ENCODE results near the gene CALD1. TPM values are rescaled to one million over a fixed set of nuclear protein-coding genes. Genes with fewer than 3 reads are reported as not detected.

CALD1 gene
- total RNA-seq, 1 donor from 2014 or later: 230 TPM

- TF ChIP-seq CTCF (IDR thresholded peaks at IDR 0.05; ENCODE audit: unreplicated experiment): no peak
- peaks cover 4% of the 10 kb centered on the region for H3K27me3 Mint-ChIP-seq (ENCODE audit: unreplicated experiment)
- H3K4me3 Mint-ChIP-seq (ENCODE audit: unreplicated experiment): peak overlapping the region; percentile 24
- H3K27ac Mint-ChIP-seq (ENCODE audit: unreplicated experiment): no peak overlapping the region
- H3K9me3 Mint-ChIP-seq (ENCODE audit: unreplicated experiment): no peaks in the 10 kb centered on the region
- DNase-seq (ENCODE audit: low spot score): no peak
- H3K36me3 Mint-ChIP-seq (ENCODE audit: low read depth, unreplicated experiment): peaks cover 42% of the 10 kb centered on the region
- H3K4me1 Mint-ChIP-seq (ENCODE audit: unreplicated experiment): peaks cover 3% of the 10 kb centered on the region
Observed at GRCh38 chr7:134933460-134934068, 154.1 kb downstream of the CALD1 start.

- Mint-ChIP-seq H3K4me3 (ENCODE audit: unreplicated experiment) (no peak overlapping the region), H3K4me1 (ENCODE audit: unreplicated experiment) (peaks cover 9% of the 10 kb centered on the region), H3K36me3 (ENCODE audit: low read depth, unreplicated experiment) (peaks cover 40% of the 10 kb centered on the region), H3K27me3 (ENCODE audit: unreplicated experiment) (peaks cover 6% of the 10 kb centered on the region), H3K27ac (ENCODE audit: unreplicated experiment) (no peak overlapping the region), H3K9me3 (ENCODE audit: unreplicated experiment) (no peaks in the 10 kb centered on the region)
- DNase-seq (ENCODE audit: low spot score): no peak
- no peak for TF ChIP-seq CTCF (IDR thresholded peaks at IDR 0.05; ENCODE audit: unreplicated experiment)
Observed at GRCh38 chr7:134935701-134936100, 156.3 kb downstream of the CALD1 start.

- H3K4me3 Mint-ChIP-seq (ENCODE audit: unreplicated experiment): peak overlapping the region; percentile 1
- TF ChIP-seq CTCF (IDR thresholded peaks at IDR 0.05; ENCODE audit: unreplicated experiment): no peak
- H3K27ac Mint-ChIP-seq (ENCODE audit: unreplicated experiment): no peak overlapping the region
- H3K9me3 Mint-ChIP-seq (ENCODE audit: unreplicated experiment): no peaks in the 10 kb centered on the region
- H3K36me3 Mint-ChIP-seq (ENCODE audit: low read depth, unreplicated experiment): peaks cover 34% of the 10 kb centered on the region
- H3K27me3 Mint-ChIP-seq (ENCODE audit: unreplicated experiment): peaks cover 6% of the 10 kb centered on the region
- no peak for DNase-seq (ENCODE audit: low spot score)
- H3K4me1 Mint-ChIP-seq (ENCODE audit: unreplicated experiment): peaks cover 16% of the 10 kb centered on the region
Observed at GRCh38 chr7:134936893-134937510, 157.6 kb downstream of the CALD1 start.

- no peaks in the 10 kb centered on the region for H3K9me3 Mint-ChIP-seq (ENCODE audit: unreplicated experiment)
- no peak overlapping the region for H3K27ac Mint-ChIP-seq (ENCODE audit: unreplicated experiment)
- H3K4me3 Mint-ChIP-seq (ENCODE audit: unreplicated experiment): no peak overlapping the region
- peaks cover 13% of the 10 kb centered on the region for H3K4me1 Mint-ChIP-seq (ENCODE audit: unreplicated experiment)
- H3K36me3 Mint-ChIP-seq (ENCODE audit: low read depth, unreplicated experiment): peaks cover 25% of the 10 kb centered on the region
- peaks cover 4% of the 10 kb centered on the region for H3K27me3 Mint-ChIP-seq (ENCODE audit: unreplicated experiment)
- DNase-seq (ENCODE audit: low spot score): no peak
- TF ChIP-seq CTCF (IDR thresholded peaks at IDR 0.05; ENCODE audit: unreplicated experiment): no peak
Observed at GRCh38 chr7:134938141-134938540, 158.7 kb downstream of the CALD1 start.

GRCh38 chr7:134939136-134939535 is 159.7 kb downstream of the CALD1 start:
- Mint-ChIP-seq H3K9me3 (ENCODE audit: unreplicated experiment) (no peaks in the 10 kb centered on the region), H3K27me3 (ENCODE audit: unreplicated experiment) (peaks cover 3% of the 10 kb centered on the region), H3K4me1 (ENCODE audit: unreplicated experiment) (peaks cover 12% of the 10 kb centered on the region), H3K36me3 (ENCODE audit: low read depth, unreplicated experiment) (peaks cover 15% of the 10 kb centered on the region), H3K27ac (ENCODE audit: unreplicated experiment) (peak overlapping the region; percentile 17), H3K4me3 (ENCODE audit: unreplicated experiment) (no peak overlapping the region)
- TF ChIP-seq CTCF (IDR thresholded peaks at IDR 0.05; ENCODE audit: unreplicated experiment): no peak
- no peak for DNase-seq (ENCODE audit: low spot score)

Data from endothelial cell (in vitro differentiated cells).